MM.1S (cell line): ENCODE results near the gene MED27.

ENCODE experiments used
- DNase-seq: peaks from one replicate; pipeline ENCODE4 v3.0.0-alpha.2; 2015
- H2AFZ ChIP-seq: fragments of 300-600 bp; sonication (generic); 2 replicates; pipeline ENCODE4 v1.6.0; 2016; ENCODE audit warnings: antibody characterized with exemption, low read length
- H3F3A ChIP-seq: fragments of 300-600 bp; sonication (generic); 2 replicates; pipeline ENCODE4 v1.6.1; 2016; ENCODE audit warnings: mild to moderate bottlenecking, antibody characterized with exemption, low read length, moderate library complexity, mixed read lengths; ENCODE audit not compliant: insufficient read depth
- H3K27ac ChIP-seq: fragments of 300-600 bp; sonication (generic); 2 replicates; pipeline ENCODE4 v1.5.1; 2016; ENCODE audit warnings: mild to moderate bottlenecking, low read length
- H3K27me3 ChIP-seq: fragments of 300-600 bp; sonication (generic); replicated peaks from 2 replicates; pipeline ENCODE4 v1.6.0; 2016; ENCODE audit warnings: low read length; ENCODE audit not compliant: insufficient read depth
- H3K36me3 ChIP-seq: fragments of 300-600 bp; sonication (generic); replicated peaks from 2 replicates; pipeline ENCODE4 v1.6.1; 2016; ENCODE audit warnings: mild to moderate bottlenecking, low read length, mixed read lengths; ENCODE audit not compliant: insufficient read depth
- H3K4me1 ChIP-seq: fragments of 300-600 bp; sonication (generic); 2 replicates; pipeline ENCODE4 v1.6.1; 2016; ENCODE audit warnings: low read length, mixed read lengths
- H3K4me2 ChIP-seq: fragments of 300-600 bp; sonication (generic); 2 replicates; pipeline ENCODE4 v1.6.0; 2016; ENCODE audit warnings: low read depth, low read length
- H3K4me3 ChIP-seq: fragments of 300-600 bp; sonication (generic); 2 replicates; pipeline ENCODE4 v1.5.1; 2016; ENCODE audit warnings: low read length, mixed read lengths
- H3K79me2 ChIP-seq: fragments of 300-600 bp; sonication (generic); 2 replicates; pipeline ENCODE4 v1.6.1; 2016; ENCODE audit warnings: mixed run types, low read length, mixed read lengths
- H3K9ac ChIP-seq: fragments of 300-600 bp; sonication (generic); 2 replicates; pipeline ENCODE4 v1.6.1; 2016; ENCODE audit warnings: low read length, mixed read lengths
- H3K9me2 ChIP-seq: fragments of 300-600 bp; sonication (generic); replicated peaks from 2 replicates; pipeline ENCODE4 v1.6.1; 2016; ENCODE audit warnings: mild to moderate bottlenecking, low read length, mixed read lengths; ENCODE audit not compliant: insufficient read depth
- H3K9me3 ChIP-seq: fragments of 300-600 bp; sonication (generic); replicated peaks from 2 replicates; pipeline ENCODE4 v1.6.1; 2016; ENCODE audit warnings: mild to moderate bottlenecking, low read length, mixed read lengths; ENCODE audit not compliant: insufficient read depth
- H4K20me1 ChIP-seq: fragments of 300-600 bp; sonication (generic); 2 replicates; pipeline ENCODE4 v1.6.1; 2016; ENCODE audit warnings: mild to moderate bottlenecking, low read length, moderate library complexity, mixed read lengths; ENCODE audit not compliant: insufficient read depth
- EZH2 ChIP-seq: fragments of 300-600 bp; sonication (generic); optimal IDR thresholded peaks from 2 replicates; pipeline ENCODE3; 2017; ENCODE audit warnings: low read depth, mild to moderate bottlenecking, antibody characterized with exemption, low read length, mixed read lengths
- EZH2phosphoT487 ChIP-seq: fragments of 300-600 bp; sonication (generic); IDR thresholded peaks from 2 replicates; pipeline ENCODE4 v1.6.1; 2018; ENCODE audit warnings: antibody characterized with exemption, low read length
- TF ChIP-seq, protein P1 (sequence below): fragments of 300-600 bp; sonication (generic); IDR thresholded peaks from 2 replicates; pipeline ENCODE4 v1.5.1; 2016; ENCODE audit warnings: antibody characterized with exemption, low read length, mixed read lengths

The MED27 gene

DNA sequence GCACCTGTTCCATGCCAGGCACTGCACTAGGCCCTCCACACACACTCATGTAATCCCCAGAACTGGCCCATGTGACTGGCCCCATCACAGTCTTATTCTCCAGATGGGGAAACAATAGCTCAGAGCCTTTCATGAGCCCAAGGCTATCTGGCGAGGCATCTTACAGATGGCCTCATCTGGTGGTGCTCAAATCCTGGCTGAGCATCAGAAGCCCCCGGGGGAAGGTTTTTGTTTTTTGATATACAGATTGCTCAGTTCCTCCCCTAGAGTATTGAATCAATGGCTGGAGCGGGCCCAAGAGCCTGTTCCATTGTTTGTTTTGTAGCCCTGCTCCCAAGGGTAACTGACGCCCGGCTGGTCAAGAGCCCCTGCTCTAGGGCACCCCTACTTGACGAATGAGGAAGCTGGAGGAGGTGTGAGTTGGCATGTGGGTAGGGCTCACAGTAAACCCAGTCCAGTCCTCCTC, 194.5 kb downstream of the MED27 start:
- no peak for DNase-seq
- H3K4me3 ChIP-seq, result no peak overlapping the region
- no peaks in the 10 kb centered on the region for H3K36me3 ChIP-seq
- H3K27me3 ChIP-seq, result no peaks in the 10 kb centered on the region
- H3K4me1 ChIP-seq, result peaks cover 17% of the 10 kb centered on the region
- H3K79me2 ChIP-seq, result no peaks in the 10 kb centered on the region
- TF ChIP-seq EZH2 (no peak), EZH2phosphoT487 (no peak)
- TF ChIP-seq, protein P1, sequence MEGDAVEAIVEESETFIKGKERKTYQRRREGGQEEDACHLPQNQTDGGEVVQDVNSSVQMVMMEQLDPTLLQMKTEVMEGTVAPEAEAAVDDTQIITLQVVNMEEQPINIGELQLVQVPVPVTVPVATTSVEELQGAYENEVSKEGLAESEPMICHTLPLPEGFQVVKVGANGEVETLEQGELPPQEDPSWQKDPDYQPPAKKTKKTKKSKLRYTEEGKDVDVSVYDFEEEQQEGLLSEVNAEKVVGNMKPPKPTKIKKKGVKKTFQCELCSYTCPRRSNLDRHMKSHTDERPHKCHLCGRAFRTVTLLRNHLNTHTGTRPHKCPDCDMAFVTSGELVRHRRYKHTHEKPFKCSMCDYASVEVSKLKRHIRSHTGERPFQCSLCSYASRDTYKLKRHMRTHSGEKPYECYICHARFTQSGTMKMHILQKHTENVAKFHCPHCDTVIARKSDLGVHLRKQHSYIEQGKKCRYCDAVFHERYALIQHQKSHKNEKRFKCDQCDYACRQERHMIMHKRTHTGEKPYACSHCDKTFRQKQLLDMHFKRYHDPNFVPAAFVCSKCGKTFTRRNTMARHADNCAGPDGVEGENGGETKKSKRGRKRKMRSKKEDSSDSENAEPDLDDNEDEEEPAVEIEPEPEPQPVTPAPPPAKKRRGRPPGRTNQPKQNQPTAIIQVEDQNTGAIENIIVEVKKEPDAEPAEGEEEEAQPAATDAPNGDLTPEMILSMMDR, result no peak
- no peak overlapping the region for H2AFZ ChIP-seq
- peaks cover 11% of the 10 kb centered on the region; the same call in 1 of the 2 replicates for H3F3A ChIP-seq
- H4K20me1 ChIP-seq, result no peaks in the 10 kb centered on the region
- no peak overlapping the region for H3K9ac ChIP-seq
- H3K9me3 ChIP-seq, result no peaks in the 10 kb centered on the region
- H3K4me2 ChIP-seq, result no peak overlapping the region
- no peaks in the 10 kb centered on the region for H3K9me2 ChIP-seq
- no peak overlapping the region for H3K27ac ChIP-seq

DNA sequence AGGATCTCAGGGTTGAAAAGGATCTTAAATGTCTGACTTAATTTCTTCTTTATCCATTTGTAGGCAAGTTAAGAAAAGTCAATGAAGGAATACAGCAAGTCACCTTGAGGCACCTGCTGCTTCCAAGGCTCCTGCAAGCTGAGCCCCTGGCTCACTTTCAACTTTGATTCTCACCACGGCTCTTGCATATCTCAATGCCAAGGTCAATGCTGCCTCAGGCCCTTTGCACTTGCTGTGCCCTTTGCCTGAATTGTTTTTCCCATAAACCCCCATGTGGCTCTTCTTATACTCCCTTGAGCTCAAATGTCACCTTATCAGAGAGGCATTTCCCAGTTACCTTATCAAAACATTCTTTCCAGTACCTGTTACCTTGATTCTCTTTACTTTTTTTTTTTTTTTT, 195.4 kb downstream of the MED27 start:
- no peak overlapping the region for H3K9ac ChIP-seq
- H3K9me3 ChIP-seq, result no peaks in the 10 kb centered on the region
- TF ChIP-seq EZH2, result no peak
- TF ChIP-seq, protein P1, result no peak
- TF ChIP-seq EZH2phosphoT487, result no peak
- no peaks in the 10 kb centered on the region for H3K36me3 ChIP-seq
- peaks cover 11% of the 10 kb centered on the region; the same call in 1 of the 2 replicates for H3F3A ChIP-seq
- DNase-seq, result no peak
- H3K4me2 ChIP-seq, result no peak overlapping the region
- peaks cover 17% of the 10 kb centered on the region for H3K4me1 ChIP-seq
- H3K27me3 ChIP-seq, result no peaks in the 10 kb centered on the region
- H2AFZ ChIP-seq, result no peak overlapping the region
- H3K9me2 ChIP-seq, result no peaks in the 10 kb centered on the region
- H4K20me1 ChIP-seq, result no peaks in the 10 kb centered on the region
- H3K79me2 ChIP-seq, result no peaks in the 10 kb centered on the region
- no peak overlapping the region for H3K4me3 ChIP-seq
- H3K27ac ChIP-seq, result no peak overlapping the region

DNA sequence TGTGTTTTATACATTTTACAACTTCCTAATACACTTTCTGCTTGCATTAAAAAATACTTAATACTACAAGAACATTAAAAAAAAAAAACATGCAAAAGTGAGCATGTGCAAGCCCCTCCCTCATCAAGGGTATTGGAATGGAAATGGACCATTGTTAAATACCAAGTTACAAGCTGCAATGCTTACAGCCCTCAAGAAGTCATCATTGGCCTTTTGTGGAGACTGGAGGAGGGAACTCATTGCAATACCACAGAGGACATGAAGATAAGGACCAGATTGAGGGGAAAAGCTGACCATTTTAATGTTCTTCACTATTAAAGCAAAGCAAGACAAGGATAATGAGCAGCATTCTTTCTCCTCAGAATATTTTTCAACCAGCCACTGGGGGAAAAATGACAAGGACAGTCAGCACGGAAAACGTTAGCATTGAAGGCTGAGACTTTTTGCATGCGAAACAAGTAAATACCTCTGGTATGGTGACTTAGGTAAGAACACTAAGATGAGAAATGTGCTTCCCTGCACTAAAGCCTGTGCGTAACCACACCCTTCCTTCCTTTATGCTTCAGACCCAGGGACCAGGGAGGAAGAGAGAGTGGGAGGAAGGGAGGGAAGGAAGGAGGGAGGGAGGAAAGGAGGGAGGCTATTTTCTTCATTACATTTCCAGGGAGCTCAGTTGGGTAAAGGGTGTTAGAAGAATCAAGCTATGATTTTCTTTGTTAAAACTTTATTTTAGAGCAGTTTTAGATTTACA, 198.7 kb downstream of the MED27 start:
- H3K9me2 ChIP-seq, result no peaks in the 10 kb centered on the region
- no peak overlapping the region for H3K27ac ChIP-seq
- no peaks in the 10 kb centered on the region for H4K20me1 ChIP-seq
- no peak overlapping the region for H3K4me2 ChIP-seq
- no peak overlapping the region for H3K4me3 ChIP-seq
- H3F3A ChIP-seq, result no peaks in the 10 kb centered on the region
- H2AFZ ChIP-seq, result no peak overlapping the region
- no peaks in the 10 kb centered on the region for H3K9me3 ChIP-seq
- no peak for DNase-seq
- no peaks in the 10 kb centered on the region for H3K36me3 ChIP-seq
- H3K79me2 ChIP-seq, result no peaks in the 10 kb centered on the region
- H3K4me1 ChIP-seq, result no peaks in the 10 kb centered on the region
- H3K9ac ChIP-seq, result no peak overlapping the region
- no peaks in the 10 kb centered on the region for H3K27me3 ChIP-seq
- TF ChIP-seq EZH2phosphoT487, result no peak

DNA sequence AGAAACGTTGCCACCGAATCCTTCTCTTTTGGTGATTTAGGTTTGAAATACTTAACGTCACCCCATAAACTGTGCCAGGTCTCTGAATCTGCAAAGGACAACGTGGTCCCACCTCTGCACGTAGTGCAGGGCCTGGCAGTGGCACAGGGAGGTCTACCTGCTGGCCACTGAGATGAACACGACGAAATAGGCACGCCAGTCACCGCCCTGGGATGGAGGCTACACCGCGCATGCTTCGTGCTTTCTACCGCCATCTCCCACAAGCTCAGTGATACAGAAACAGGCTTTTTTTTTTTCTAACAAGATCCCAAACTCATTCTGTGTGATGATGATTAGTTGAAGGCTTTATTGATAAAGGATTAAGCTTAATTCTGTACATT, 199.8 kb downstream of the MED27 start:
- Histone ChIP-seq H3K27ac (no peak overlapping the region), H2AFZ (no peak overlapping the region), H3K79me2 (no peaks in the 10 kb centered on the region), H4K20me1 (no peaks in the 10 kb centered on the region), H3K9ac (no peak overlapping the region), H3K27me3 (no peaks in the 10 kb centered on the region), H3K9me3 (no peaks in the 10 kb centered on the region), H3K4me3 (no peak overlapping the region), H3K9me2 (no peaks in the 10 kb centered on the region), H3K4me2 (no peak overlapping the region), H3K4me1 (no peaks in the 10 kb centered on the region), H3K36me3 (no peaks in the 10 kb centered on the region), H3F3A (no peaks in the 10 kb centered on the region)
- TF ChIP-seq EZH2phosphoT487 (no peak), EZH2 (no peak)
- TF ChIP-seq, protein P1, result no peak
- no peak for DNase-seq
